ACC112 (cell line): Measurements from ENCODE around the gene ORC2.
"Not testable (repeated sequence)": the region's sequence is repeated elsewhere in the genome, so short reads cannot be mapped to it uniquely, and the experiment has no call there.

ENCODE experiments used
- H2AFZ ChIP-seq: fragments of 200-600 bp; sonication (generic); one replicate; pipeline ENCODE4 v1.6.0; 2017; ENCODE audit warnings: antibody characterized with exemption, low read length; ENCODE audit not compliant: unreplicated experiment
- H3K27ac ChIP-seq: fragments of 200-600 bp; sonication (generic); 2 replicates; pipeline ENCODE4 v1.5.1; 2014; ENCODE audit warnings: low read depth, mild to moderate bottlenecking, antibody characterized with exemption, low read length, moderate library complexity
- H3K27me3 ChIP-seq: fragments of 200-600 bp; sonication (generic); 2 replicates; pipeline ENCODE4 v1.6.1; 2014; ENCODE audit warnings: mild to moderate bottlenecking, antibody characterized with exemption, low read length, moderate library complexity, mixed read lengths; ENCODE audit not compliant: insufficient read depth
- H3K36me3 ChIP-seq: fragments of 200-600 bp; sonication (generic); 2 replicates; pipeline ENCODE4 v1.6.1; 2016; ENCODE audit warnings: mild to moderate bottlenecking, antibody characterized with exemption, low read length, moderate library complexity, mixed read lengths; ENCODE audit not compliant: insufficient read depth
- H3K4me1 ChIP-seq: fragments of 200-600 bp; sonication (generic); one replicate; pipeline ENCODE4 v1.6.1; 2016; ENCODE audit warnings: low read length, mixed read lengths; ENCODE audit not compliant: insufficient read depth, unreplicated experiment, control insufficient read depth
- H3K4me3 ChIP-seq: fragments of 200-600 bp; sonication (generic); 2 replicates; pipeline ENCODE4 v1.5.1; 2014; ENCODE audit warnings: mild to moderate bottlenecking, low read depth, low read length
- H3K79me2 ChIP-seq: fragments of 200-600 bp; sonication (generic); one replicate; pipeline ENCODE4 v1.6.0; 2016; ENCODE audit warnings: low read length; ENCODE audit not compliant: control insufficient read depth, unreplicated experiment, insufficient read depth

The ORC2 gene

DNA sequence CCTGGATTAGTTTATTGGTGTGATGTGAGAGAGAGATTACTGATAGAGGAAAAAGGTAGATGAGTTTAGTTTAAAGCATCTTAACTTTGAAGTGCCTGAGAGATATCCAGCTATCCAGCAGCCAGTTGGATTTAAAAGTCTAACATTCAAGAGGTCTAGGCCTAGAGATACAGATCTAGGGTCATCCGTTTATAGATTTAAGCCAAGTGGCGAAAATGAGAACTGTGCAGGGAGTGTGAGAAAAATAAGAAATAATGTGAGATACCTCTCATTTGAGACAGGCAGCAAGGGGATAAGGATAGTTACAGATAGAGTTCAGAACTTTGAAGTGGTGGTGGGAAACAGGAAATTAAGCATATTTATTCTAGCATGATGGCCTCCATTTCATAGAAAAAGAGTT lies 5.3 kb upstream of the ORC2 start:
- no peak overlapping the region for H2AFZ ChIP-seq
- no peak overlapping the region for H3K4me3 ChIP-seq
- H3K36me3 ChIP-seq: no peaks in the 10 kb centered on the region
- peaks cover 20% of the 10 kb centered on the region for H3K79me2 ChIP-seq
- peaks cover 25% of the 10 kb centered on the region for H3K4me1 ChIP-seq
- H3K27me3 ChIP-seq: no peaks in the 10 kb centered on the region
- H3K27ac ChIP-seq: no peak overlapping the region

DNA sequence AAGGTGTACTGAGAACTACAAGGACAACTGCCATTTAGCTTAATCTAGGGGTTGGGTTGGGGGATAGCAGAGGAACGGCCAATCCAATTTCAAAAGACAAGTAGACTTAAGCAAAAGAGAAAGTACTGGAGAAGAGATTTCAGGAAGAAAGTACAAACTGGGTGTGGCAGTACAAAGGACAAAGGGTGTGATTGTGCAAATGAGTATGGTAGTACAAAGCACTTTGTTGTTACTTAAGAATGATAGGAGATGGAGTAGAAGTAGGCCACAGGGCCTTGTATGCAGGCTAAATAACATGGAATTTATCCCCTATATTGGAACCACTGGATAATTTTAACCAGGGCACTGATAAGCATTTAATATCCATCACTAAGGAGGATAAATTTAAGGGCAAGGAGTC lies 4.7 kb upstream of the ORC2 start:
- Histone ChIP-seq H3K27ac (no peak overlapping the region), H3K36me3 (no peaks in the 10 kb centered on the region), H3K79me2 (peaks cover 23% of the 10 kb centered on the region), H3K4me1 (peaks cover 25% of the 10 kb centered on the region), H3K4me3 (no peak overlapping the region), H3K27me3 (no peaks in the 10 kb centered on the region), H2AFZ (no peak overlapping the region)

DNA sequence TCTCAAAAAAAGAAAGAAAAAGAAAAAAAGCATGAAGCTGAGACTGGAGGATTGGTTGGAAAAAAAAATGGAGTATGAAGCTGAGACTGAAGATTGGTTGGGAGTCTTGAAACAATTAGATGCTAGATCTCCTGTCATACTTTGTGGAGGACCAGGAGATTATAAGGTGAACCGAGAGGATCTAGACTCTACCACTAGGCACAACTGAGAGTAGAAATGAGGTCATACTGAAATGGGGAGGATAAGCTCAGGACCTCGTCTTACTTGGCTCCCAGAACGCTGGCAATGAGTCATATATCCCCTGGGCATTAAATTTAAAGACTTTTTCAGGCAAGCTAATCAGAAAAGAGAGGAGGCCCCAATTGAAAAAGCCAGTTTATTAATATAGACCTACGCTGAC lies 3.3 kb upstream of the ORC2 start:
- no peaks in the 10 kb centered on the region for H3K36me3 ChIP-seq
- 0 out of 2 replicates have a peak overlapping the region, but pooled peaks have one; percentile 23 for H3K27ac ChIP-seq
- H3K4me3 ChIP-seq: no peak overlapping the region
- H3K79me2 ChIP-seq: peaks cover 37% of the 10 kb centered on the region
- no peak overlapping the region for H2AFZ ChIP-seq
- peaks cover 33% of the 10 kb centered on the region for H3K4me1 ChIP-seq
- H3K27me3 ChIP-seq: no peaks in the 10 kb centered on the region

DNA sequence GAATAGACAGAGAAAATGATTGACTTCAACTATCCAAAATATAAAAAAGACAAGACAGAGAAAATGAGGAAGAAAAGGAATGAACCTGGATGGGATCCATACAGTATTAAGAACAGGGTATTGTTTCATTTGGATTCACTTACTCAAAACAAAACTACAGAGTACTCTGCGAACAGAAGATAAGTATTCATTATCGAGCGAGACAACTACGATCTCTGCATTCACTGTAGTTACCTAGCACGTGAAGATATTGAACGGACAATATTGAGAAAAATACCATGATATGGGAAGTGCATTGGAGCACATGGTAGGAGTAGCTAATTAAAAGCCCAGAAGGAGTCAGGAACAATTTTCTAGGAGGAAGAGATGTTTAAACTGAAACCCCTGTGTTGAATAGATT lies 1.0 kb upstream of the ORC2 start:
- Histone ChIP-seq H3K79me2 (peaks cover 55% of the 10 kb centered on the region), H2AFZ (peak overlapping the region; percentile 33), H3K27ac (no peak overlapping the region)

DNA sequence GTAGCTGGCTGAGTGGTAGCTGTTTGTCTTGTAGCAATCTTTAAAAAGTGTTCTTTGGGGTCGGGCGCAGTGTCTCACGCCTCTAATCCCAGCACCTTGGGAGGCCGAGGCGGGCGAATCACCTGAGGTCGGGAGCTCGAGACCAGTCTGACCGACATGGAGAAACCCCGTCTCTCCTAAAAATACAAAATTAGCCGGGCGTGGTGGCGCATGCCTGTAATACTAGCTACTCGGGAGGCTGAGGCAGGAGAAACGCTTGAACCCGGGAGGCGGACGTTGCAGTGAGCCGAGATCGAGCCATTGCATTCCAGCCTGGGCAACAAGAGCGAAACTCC lies 425 bp upstream of the ORC2 start:
- not testable (repeated sequence) for H3K27me3 ChIP-seq, H3K36me3 ChIP-seq
- peak overlapping the region; percentile 84 for H2AFZ ChIP-seq
- H3K27ac ChIP-seq: peak overlapping the region; percentile 31; the same call in 1 of the 2 replicates
- H3K4me1 ChIP-seq: peaks cover 38% of the 10 kb centered on the region
- peaks cover 55% of the 10 kb centered on the region for H3K79me2 ChIP-seq
- H3K4me3 ChIP-seq: peak overlapping the region; percentile 96

More for the DNA sequence above, 1.0 kb upstream of the ORC2 start:
- Histone ChIP-seq H3K27me3 (no peaks in the 10 kb centered on the region), H3K4me3 (peak overlapping the region; percentile 96), H3K4me1 (peaks cover 38% of the 10 kb centered on the region), H3K36me3 (no peaks in the 10 kb centered on the region)

DNA sequence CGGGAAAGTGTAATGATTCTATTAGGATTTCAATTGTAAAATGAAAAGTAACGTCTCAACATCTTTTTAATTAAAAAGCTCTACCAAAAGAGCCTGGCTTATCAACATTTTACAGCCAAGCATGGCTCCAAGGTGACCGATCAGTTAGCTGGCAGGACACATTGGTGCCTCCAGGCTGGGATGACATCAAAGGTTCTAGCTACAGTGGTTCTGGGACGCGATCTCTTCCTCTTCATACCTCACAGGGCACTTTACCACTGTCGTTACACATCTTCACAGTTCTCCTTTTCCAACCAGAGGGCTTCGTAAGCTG lies 693 bp downstream of the ORC2 start:
- Histone ChIP-seq H3K27ac (peak overlapping the region; percentile 40; the same call in 1 of the 2 replicates), H3K4me3 (peak overlapping the region; percentile 96), H3K36me3 (no peaks in the 10 kb centered on the region; the same call in 1 of the 2 replicates), H2AFZ (peak overlapping the region; percentile 84), H3K27me3 (no peaks in the 10 kb centered on the region), H3K79me2 (peaks cover 57% of the 10 kb centered on the region), H3K4me1 (peaks cover 30% of the 10 kb centered on the region)

DNA sequence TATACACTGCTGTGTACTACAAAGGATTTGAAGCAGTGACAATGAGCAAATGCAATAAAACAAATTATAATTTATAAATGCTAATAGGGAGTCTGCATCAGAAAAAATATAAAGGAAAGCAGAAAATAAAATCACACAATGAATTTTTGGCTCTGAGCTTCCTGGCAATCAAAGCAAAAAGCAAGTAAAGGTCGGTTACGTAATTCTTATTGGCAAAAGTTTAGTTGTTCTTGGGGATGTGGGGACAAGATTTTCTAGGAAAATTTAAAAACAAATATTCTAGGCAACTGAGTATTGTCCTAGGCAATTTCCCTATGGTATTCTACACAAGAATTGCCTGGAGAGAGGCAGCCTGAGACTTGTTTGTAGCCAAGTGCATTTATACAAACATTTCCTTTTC lies 1.8 kb downstream of the ORC2 start:
- Histone ChIP-seq H3K4me3 (peak overlapping the region; percentile 96), H3K36me3 (no peaks in the 10 kb centered on the region; the same call in 1 of the 2 replicates), H3K27ac (no peak overlapping the region)

DNA sequence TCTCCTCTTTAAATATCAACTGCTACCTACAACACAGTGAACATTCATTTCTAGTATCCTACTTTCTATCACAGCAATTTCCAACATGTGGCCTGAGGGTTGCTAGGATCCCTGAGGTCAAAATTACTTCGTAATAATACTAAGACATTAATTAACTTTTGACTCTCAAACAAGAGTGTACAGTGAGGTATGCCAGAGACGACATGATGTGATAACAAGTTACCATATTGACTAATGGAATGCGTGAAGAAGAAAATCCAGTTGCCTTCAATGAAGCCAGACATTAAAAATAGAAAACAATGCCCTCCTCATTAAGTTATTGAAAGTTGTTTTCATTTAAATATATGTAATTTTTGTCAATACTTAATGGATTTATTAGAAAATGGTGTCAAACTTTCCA lies 13.1 kb downstream of the ORC2 start:
- no peak overlapping the region for H2AFZ ChIP-seq
- H3K27me3 ChIP-seq: no peaks in the 10 kb centered on the region
- H3K36me3 ChIP-seq: peaks cover 17% of the 10 kb centered on the region
- no peak overlapping the region for H3K4me3 ChIP-seq
- no peak overlapping the region for H3K27ac ChIP-seq
- peaks cover 5% of the 10 kb centered on the region for H3K4me1 ChIP-seq
- H3K79me2 ChIP-seq: no peaks in the 10 kb centered on the region

More for the DNA sequence above, 1.8 kb downstream of the ORC2 start:
- Histone ChIP-seq H3K27me3 (no peaks in the 10 kb centered on the region), H3K4me1 (peaks cover 22% of the 10 kb centered on the region), H3K79me2 (peaks cover 57% of the 10 kb centered on the region), H2AFZ (no peak overlapping the region)

DNA sequence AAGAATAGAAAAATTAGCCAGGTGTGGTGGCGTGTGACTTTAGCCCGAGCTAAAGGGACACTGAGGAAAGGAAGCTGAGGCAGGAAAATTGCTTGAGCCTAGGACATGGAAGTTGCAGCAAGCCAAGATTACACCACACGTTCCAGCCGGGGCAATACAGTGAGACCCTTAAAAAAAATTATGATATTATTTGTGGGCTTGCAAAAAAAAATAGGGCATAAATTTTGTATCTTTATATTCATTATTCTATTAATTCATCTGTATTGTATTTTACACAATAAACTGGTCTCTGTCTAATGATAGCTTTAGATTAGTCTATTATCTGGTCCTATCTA lies 18.1 kb downstream of the ORC2 start:
- Histone ChIP-seq H3K27me3 (no peaks in the 10 kb centered on the region), H3K36me3 (peaks cover 11% of the 10 kb centered on the region), H3K79me2 (no peaks in the 10 kb centered on the region), H3K27ac (peak overlapping the region; percentile 78), H3K4me1 (peaks cover 17% of the 10 kb centered on the region), H2AFZ (no peak overlapping the region), H3K4me3 (no peak overlapping the region)

DNA sequence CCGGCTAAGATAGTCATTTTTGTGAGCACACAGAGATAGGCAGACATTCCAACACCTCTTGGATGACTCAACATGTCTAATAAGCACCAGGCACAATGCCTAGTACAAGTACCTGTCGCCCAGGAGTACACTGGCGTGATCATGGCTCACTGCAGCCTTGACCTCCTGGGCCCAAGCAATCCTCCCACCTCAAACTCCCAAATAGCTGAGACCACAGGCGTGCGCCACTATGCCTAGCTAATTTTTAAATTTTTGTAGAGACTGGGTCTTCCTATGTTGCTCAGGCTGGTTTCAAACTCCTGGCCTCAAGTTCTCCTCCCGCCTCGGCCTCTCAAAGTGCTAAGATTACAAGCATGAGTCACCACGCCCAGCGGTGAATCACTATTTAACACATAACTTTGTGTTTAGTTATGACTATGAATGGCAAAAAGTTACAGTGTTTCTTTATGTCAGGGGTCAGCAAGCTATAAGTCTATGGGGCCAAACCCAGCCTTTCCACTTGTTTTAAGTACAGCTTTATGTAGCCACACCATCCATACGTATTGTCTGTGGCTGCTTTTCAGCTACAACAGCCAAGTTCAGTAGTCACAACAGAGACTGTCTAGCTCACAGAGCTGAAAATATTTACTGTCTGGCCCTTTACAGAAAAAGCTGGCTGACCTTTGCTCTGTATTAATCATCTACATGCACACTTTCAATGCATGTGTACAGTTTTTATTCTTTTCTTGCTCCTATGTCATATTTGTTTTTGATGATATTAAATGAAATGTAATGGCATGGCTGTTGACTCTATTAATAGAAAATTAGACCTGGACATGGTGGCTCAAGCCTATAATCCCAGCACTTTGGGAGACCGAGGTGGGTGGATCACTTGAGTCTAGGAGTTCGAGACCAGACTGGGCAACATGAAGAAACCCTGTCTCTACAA lies 18.7 kb downstream of the ORC2 start:
- Histone ChIP-seq H3K4me3 (no peak overlapping the region), H3K27ac (peak overlapping the region; percentile 78), H2AFZ (no peak overlapping the region), H3K4me1 (peaks cover 17% of the 10 kb centered on the region), H3K27me3 (no peaks in the 10 kb centered on the region), H3K79me2 (no peaks in the 10 kb centered on the region), H3K36me3 (peaks cover 16% of the 10 kb centered on the region)

DNA sequence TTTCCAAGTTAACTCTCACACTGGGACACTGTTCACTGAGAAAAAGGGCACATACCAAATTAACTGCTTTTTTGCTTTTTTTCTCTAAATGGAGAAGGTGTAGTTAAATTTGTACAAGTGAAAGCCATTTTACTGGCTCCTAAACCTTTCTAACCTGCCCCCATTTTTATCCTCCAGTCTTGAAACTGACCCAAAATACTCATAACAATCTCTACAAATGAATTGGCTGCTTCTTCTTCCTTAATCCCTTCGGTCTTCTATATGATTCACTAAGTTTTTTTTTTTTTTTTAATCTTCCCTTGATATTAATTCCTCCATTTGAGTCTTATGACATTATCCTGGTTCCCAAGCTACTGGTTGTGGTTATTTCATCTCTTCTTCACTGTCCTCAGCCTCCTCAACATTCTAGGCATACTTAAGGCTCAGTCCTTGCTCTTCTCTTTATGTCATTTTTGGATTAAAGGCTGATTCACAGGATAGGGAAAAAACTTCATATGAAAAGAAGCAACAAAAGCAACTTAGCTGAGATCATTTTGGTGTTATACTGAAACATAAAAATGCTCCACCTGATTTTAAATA lies 19.8 kb downstream of the ORC2 start:
- Histone ChIP-seq H3K27me3 (no peaks in the 10 kb centered on the region), H3K79me2 (no peaks in the 10 kb centered on the region), H2AFZ (no peak overlapping the region), H3K4me3 (no peak overlapping the region), H3K27ac (0 out of 2 replicates have a peak overlapping the region, but pooled peaks have one; percentile 5), H3K36me3 (peaks cover 18% of the 10 kb centered on the region), H3K4me1 (peaks cover 17% of the 10 kb centered on the region)
